Erythroblast (primary cell): Measurements from ENCODE around the gene PLAGL2.

Experiments
- GATA1 ChIP-seq: IDR thresholded peaks from 2 replicates; pipeline ENCODE4 v1.6.1; 2011; ENCODE audit warnings: low read depth, mild to moderate bottlenecking, control low read depth, low read length, moderate library complexity
- POLR2A ChIP-seq: IDR thresholded peaks from 2 replicates; pipeline ENCODE4 v1.6.1; 2011; ENCODE audit warnings: mild to moderate bottlenecking, low read length

- no peak for TF ChIP-seq POLR2A
- TF ChIP-seq GATA1 = no peak
Measured at GRCh38 chr20:32157611-32158010, 49.9 kb downstream of the PLAGL2 start.
